B cell (primary cell): ENCODE measurements around the gene S1PR3. TPM values are rescaled to one million over a fixed set of nuclear protein-coding genes. Genes with fewer than 3 reads are reported as not detected.

Source experiments
- ATAC-seq: fragments of 200-7000 bp; cut with Tn5 transposase; one replicate; pipeline ENCODE4 v1.10.0; 2021; ENCODE audit warnings: low read depth, mild to moderate bottlenecking, moderate number of reproducible peaks, moderate library complexity
- CTCF ChIA-PET: fragments of 350-600 bp; sonication (Branson Sonifier 250); formaldehyde crosslinking; loops from one replicate; lab custom pipeline; 2021; ENCODE audit warnings: antibody characterized with exemption, inconsistent platforms; lab: Charles Lee
- POLR2A ChIA-PET: fragments of 350-600 bp; sonication (Branson Sonifier 250); formaldehyde crosslinking; loops from one replicate; lab custom pipeline; 2021; ENCODE audit warnings: antibody characterized with exemption; lab: Charles Lee
- DNase-seq: peaks from one replicate; pipeline ENCODE4 v3.0.0; 2013
- H2AFZ ChIP-seq: 2 replicates; pipeline ENCODE4 v1.6.1; 2012; ENCODE audit warnings: mild to moderate bottlenecking, low read depth, low read length; ENCODE audit not compliant: insufficient read depth, poor library complexity, severe bottlenecking
- H3K27ac ChIP-seq, 2 donors: 1 replicate in 1 of 2; 2 replicates in 1 of 2; pipeline ENCODE4 v1.5.1; 2012 to 2013; ENCODE audit warnings: low read length in 2 of 2, mild to moderate bottlenecking in 2 of 2, moderate library complexity in 1 of 2
- H3K27me3 ChIP-seq, 4 experiments: fragments of 200-600 bp in 1 of 4; sonication (generic) in 1 of 4; replicated peaks in 1 of 4; 1 replicate in 2 of 4; 2 replicates in 2 of 4; pipeline versions ENCODE4 v1.6.1 to v1.7.0; 2013 to 2016; ENCODE audit warnings: low read length in 3 of 4, mild to moderate bottlenecking in 2 of 4, mixed read lengths in 1 of 4, moderate library complexity in 1 of 4; ENCODE audit not compliant: insufficient read depth in 4 of 4, control insufficient read depth in 3 of 4; ENCODE audit errors: control extremely low read depth in 1 of 4
- H3K36me3 ChIP-seq, 2 experiments: replicated peaks in 1 of 2; 1 replicate in 1 of 2; 2 replicates in 1 of 2; pipeline versions ENCODE4 v1.6.1 to v1.7.1; 2013; ENCODE audit warnings: low read length in 1 of 2; ENCODE audit not compliant: insufficient read depth in 2 of 2, control insufficient read depth in 1 of 2; ENCODE audit errors: control extremely low read depth in 1 of 2, extremely low read depth in 1 of 2
- H3K4me1 ChIP-seq, 2 donors: fragments of 200-600 bp in 1 of 2; sonication (generic) in 1 of 2; 1 replicate in 1 of 2; 2 replicates in 1 of 2; pipeline versions ENCODE4 v1.5.1 to v1.6.1; 2013 to 2017; ENCODE audit warnings: low read length in 2 of 2; ENCODE audit not compliant: control insufficient read depth in 2 of 2, insufficient read depth in 2 of 2
- H3K4me2 ChIP-seq: replicated peaks from 2 replicates; pipeline ENCODE3; 2012; ENCODE audit warnings: mild to moderate bottlenecking, low read depth, low read length; ENCODE audit not compliant: poor library complexity, severe bottlenecking
- H3K4me3 ChIP-seq, 5 experiments: fragments of 200-600 bp in 1 of 5; sonication (generic) in 1 of 5; 1 replicate in 3 of 5; 2 replicates in 2 of 5; pipeline versions ENCODE4 v1.5.1 to v1.7.0; 2011 to 2016; ENCODE audit warnings: low read length in 4 of 5, mild to moderate bottlenecking in 4 of 5, low read depth in 2 of 5, control low read depth in 1 of 5, moderate library complexity in 1 of 5; ENCODE audit not compliant: insufficient read depth in 1 of 5; ENCODE audit errors: control extremely low read depth in 1 of 5, extremely low read depth in 1 of 5
- H3K79me2 ChIP-seq: fragments of 200-600 bp; sonication (generic); one replicate; pipeline ENCODE4 v1.6.0; 2016; ENCODE audit warnings: low read length; ENCODE audit not compliant: control insufficient read depth, insufficient read depth
- H3K9ac ChIP-seq: fragments of 200-600 bp; sonication (generic); 2 replicates; pipeline ENCODE4 v1.6.1; 2017; ENCODE audit warnings: mild to moderate bottlenecking, low read length, moderate library complexity
- H3K9me3 ChIP-seq, 3 donors: one replicate each; pipeline versions ENCODE4 v1.6.1 to v1.7.1; 2013; ENCODE audit warnings: low read length in 2 of 3; ENCODE audit not compliant: control insufficient read depth in 2 of 3, insufficient read depth in 1 of 3; ENCODE audit errors: control extremely low read depth in 1 of 3
- H4K20me1 ChIP-seq: 2 replicates; pipeline ENCODE4 v1.6.0; 2012; ENCODE audit warnings: mild to moderate bottlenecking, low read length; ENCODE audit not compliant: insufficient read depth, control insufficient read depth, poor library complexity, severe bottlenecking
- H3K27ac Mint-ChIP-seq: one replicate; pipeline ENCODE4 v1.8.0; 2021; ENCODE audit warnings: mixed read lengths
- H3K27me3 Mint-ChIP-seq: one replicate; pipeline ENCODE4 v1.8.0; 2021; ENCODE audit warnings: mixed read lengths
- H3K4me1 Mint-ChIP-seq: one replicate; pipeline ENCODE4 v1.8.0; 2021; ENCODE audit warnings: mixed read lengths
- H3K4me3 Mint-ChIP-seq: one replicate; pipeline ENCODE4 v1.8.0; 2021; ENCODE audit warnings: mixed read lengths
- H3K9me3 Mint-ChIP-seq: one replicate; pipeline ENCODE4 v1.8.0; 2022; ENCODE audit warnings: mixed read lengths; ENCODE audit not compliant: insufficient read depth
- EZH2 ChIP-seq: IDR thresholded peaks from 2 replicates; pipeline ENCODE4 v1.6.1; 2012; ENCODE audit warnings: borderline replicate concordance, low read depth, mild to moderate bottlenecking, moderate library complexity, low read length; ENCODE audit not compliant: insufficient read depth, poor library complexity, severe bottlenecking
- WGBS: methylation state at CpG from one replicate; pipeline ENCODE4 v1.1.5; 2013; ENCODE audit warnings: missing lambda C conversion rate; ENCODE audit not compliant: insufficient coverage; 5-methylcytosine and 5-hydroxymethylcytosine counted together
- intact Hi-C: fragments of 100-400 bp; cut with micrococcal nuclease; formaldehyde crosslinking; loops from one replicate; pipeline ENCODE4 v1.10.0; 2022
- polyA plus RNA-seq: library from polyadenylated mRNA; depleted of rRNA; stranded (reverse); fragments of >200 nt; gene quantifications from 2 replicates; pipeline ENCODE4 v1.2.3, GENCODE V29; 2012
- total RNA-seq, 2 donors: library from RNA; stranded (reverse); fragments of 120-200 nt in 1 of 2; gene quantifications; 1 replicate in 1 of 2; 2 replicates in 1 of 2; pipeline versions ENCODE4 v1.2.3 to v1.2.4, GENCODE V29; 2013 to 2022
- TF ChIP-seq, protein P1 (sequence below): fragments of 200-600 bp; IDR thresholded peaks from one replicate; pipeline ENCODE4 v1.8.0; 2022; ENCODE audit warnings: antibody characterized with exemption, mild to moderate bottlenecking

The S1PR3 gene
- total and polyA plus RNA-seq, 2 donors (not counting 1 experiment from before 2014, with no cell fraction given), result 0.25 TPM; not detected in 1

DNA sequence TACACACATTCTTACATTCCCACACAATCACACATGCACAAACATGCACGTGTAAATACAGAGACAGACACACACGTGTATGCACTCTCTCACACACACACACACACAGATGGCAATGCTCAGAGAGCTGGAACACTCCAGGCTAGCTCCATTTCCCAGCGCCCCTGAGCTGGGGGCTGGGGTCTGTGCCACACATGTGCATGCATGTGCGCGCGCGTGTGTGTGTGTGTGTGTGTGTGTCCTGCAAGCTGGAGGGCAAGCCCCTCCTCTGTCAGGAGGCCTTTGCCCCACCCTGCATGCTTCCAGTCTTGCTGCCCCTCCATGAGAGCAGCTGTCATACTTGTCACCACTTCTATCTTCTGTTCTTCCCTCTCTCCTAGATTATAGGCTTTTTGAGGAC, 16.6 kb upstream of the S1PR3 start:
- POLR2A ChIA-PET, result no interaction called here
- no peak for ATAC-seq

DNA sequence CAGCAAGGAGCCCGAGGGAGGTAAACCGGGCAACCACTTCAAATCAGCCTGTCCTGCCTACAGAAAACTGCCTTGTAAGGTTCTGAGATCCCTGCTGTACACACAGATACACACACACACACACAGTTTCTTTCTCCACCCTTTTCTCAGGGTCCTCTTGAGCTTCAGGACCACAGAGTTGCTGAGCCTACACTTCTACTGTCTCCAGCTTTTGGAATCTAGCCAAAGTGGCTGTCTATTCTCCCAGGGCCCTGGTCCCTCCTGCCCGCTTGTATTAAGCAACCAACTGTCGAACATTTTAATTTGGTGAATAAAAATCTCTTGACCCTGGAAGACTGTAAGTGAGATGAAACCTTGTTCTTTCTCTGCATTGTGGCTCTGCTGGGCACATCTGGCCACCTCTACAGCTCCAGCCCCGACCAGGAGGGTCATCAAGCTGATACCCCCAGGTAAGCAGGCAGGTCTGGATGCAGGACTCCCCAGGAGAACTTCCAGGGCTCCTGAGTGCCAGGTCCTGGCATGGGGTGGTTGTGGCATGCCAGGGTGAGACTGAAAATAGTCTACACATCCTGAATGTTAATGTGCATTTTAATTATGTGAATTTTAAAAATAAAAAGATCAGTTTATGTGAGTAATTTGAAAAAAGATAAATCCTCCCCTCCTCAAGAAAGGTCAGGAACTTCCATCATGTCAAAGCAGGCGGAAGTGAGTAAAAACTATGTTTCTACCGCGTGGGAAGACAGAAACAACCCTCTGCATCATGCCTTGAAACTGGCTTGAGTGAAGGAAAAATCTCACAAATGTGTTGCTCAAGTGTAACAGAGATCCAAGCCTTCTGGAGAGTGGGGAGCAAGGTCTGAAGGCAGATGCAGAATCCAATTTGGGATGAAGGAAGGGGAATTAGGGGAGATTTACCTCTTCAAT, 15.0 kb upstream of the S1PR3 start:
- peaks cover 0 to 11% (median 0%) of the 10 kb centered on the region in 3 donors for H3K9me3 ChIP-seq
- no peaks in the 10 kb centered on the region for H3K79me2 ChIP-seq
- intact Hi-C loops, result no loop called here
- no peak overlapping the region for H3K4me2 ChIP-seq
- WGBS, result 84% methylated on average over 6 of the region's 8 CpGs
- Mint-ChIP-seq H3K4me3 (no peak overlapping the region), H3K27me3 (peaks cover 16% of the 10 kb centered on the region), H3K4me1 (no peaks in the 10 kb centered on the region), H3K9me3 (no peaks in the 10 kb centered on the region), H3K27ac (no peak overlapping the region)
- H3K27ac ChIP-seq, result no peak overlapping the region
- no peak overlapping the region for H3K4me3 ChIP-seq
- H3K36me3 ChIP-seq, result no peaks in the 10 kb centered on the region
- H3K27me3 ChIP-seq, result peaks cover 0 to 4% (median 0%) of the 10 kb centered on the region in 4 experiments
- CTCF ChIA-PET, result no interaction called here
- POLR2A ChIA-PET, result no interaction called here
- no peak for ATAC-seq
- H4K20me1 ChIP-seq, result no peaks in the 10 kb centered on the region
- TF ChIP-seq, protein P1, sequence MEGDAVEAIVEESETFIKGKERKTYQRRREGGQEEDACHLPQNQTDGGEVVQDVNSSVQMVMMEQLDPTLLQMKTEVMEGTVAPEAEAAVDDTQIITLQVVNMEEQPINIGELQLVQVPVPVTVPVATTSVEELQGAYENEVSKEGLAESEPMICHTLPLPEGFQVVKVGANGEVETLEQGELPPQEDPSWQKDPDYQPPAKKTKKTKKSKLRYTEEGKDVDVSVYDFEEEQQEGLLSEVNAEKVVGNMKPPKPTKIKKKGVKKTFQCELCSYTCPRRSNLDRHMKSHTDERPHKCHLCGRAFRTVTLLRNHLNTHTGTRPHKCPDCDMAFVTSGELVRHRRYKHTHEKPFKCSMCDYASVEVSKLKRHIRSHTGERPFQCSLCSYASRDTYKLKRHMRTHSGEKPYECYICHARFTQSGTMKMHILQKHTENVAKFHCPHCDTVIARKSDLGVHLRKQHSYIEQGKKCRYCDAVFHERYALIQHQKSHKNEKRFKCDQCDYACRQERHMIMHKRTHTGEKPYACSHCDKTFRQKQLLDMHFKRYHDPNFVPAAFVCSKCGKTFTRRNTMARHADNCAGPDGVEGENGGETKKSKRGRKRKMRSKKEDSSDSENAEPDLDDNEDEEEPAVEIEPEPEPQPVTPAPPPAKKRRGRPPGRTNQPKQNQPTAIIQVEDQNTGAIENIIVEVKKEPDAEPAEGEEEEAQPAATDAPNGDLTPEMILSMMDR, result no peak
- TF ChIP-seq EZH2, result no peak
- H3K9ac ChIP-seq, result no peak overlapping the region
- no peak overlapping the region for H2AFZ ChIP-seq
- DNase-seq, result no peak
- no peaks in the 10 kb centered on the region for H3K4me1 ChIP-seq

More for the DNA sequence above, 16.6 kb upstream of the S1PR3 start:
- Mint-ChIP-seq H3K27me3 (peaks cover 18% of the 10 kb centered on the region), H3K9me3 (no peaks in the 10 kb centered on the region), H3K4me1 (no peaks in the 10 kb centered on the region), H3K27ac (no peak overlapping the region), H3K4me3 (no peak overlapping the region)
- Histone ChIP-seq H3K4me3 (no peak overlapping the region), H3K27me3 (peaks cover 0 to 4% (median 0%) of the 10 kb centered on the region in 4 experiments), H3K4me1 (no peaks in the 10 kb centered on the region), H3K79me2 (no peaks in the 10 kb centered on the region), H3K36me3 (no peaks in the 10 kb centered on the region), H3K27ac (no peak overlapping the region), H3K9ac (no peak overlapping the region), H3K4me2 (no peak overlapping the region), H3K9me3 (peaks cover 0 to 11% (median 0%) of the 10 kb centered on the region in 3 donors), H2AFZ (no peak overlapping the region), H4K20me1 (no peaks in the 10 kb centered on the region)
- WGBS, result 63% methylated on average over 2 of the region's 7 CpGs
- intact Hi-C loops, result no loop called here
- TF ChIP-seq, protein P1, result no peak
- no peak for TF ChIP-seq EZH2
- CTCF ChIA-PET, result no interaction called here
- DNase-seq, result no peak
